GM23338 (cell line): ENCODE results near the gene LTN1. TPM values are rescaled to one million over a fixed set of nuclear protein-coding genes. Genes with fewer than 3 reads are reported as not detected.

ENCODE experiments used
- polyA plus RNA-seq: library from polyadenylated mRNA; unstranded; fragments of >200 nt; fragmentation: Nextera tagmentation; extraction: Ambion mirVana; gene quantifications from 2 replicates; pipeline ENCODE4 v1.2.1, GENCODE V29; 2016
- total RNA-seq: library from RNA; depleted of rRNA; stranded (reverse); fragments of >200 nt; shearing (Covaris generic); gene quantifications from 2 replicates; pipeline ENCODE4 v1.2.3, GENCODE V29; 2014; rRNA removed

Gene LTN1
- total and polyA plus RNA-seq, 2 experiments from 2014 or later: 11.1 to 26.1 TPM

Other genes with a start within 250 kb of the LTN1 start
- gene RWDD2B, start 26.5 kb upstream of the LTN1 start, total RNA-seq: 3.0 and 3.8 TPM in 2 replicates
- gene RWDD2B, start 26.5 kb upstream of the LTN1 start, polyA plus RNA-seq: 7.5 and 8.1 TPM in 2 replicates
- 19.7 TPM in 2 replicates for gene USP16, start 31.8 kb upstream of the LTN1 start, total RNA-seq
- gene USP16, start 31.8 kb upstream of the LTN1 start, polyA plus RNA-seq: 61.5 and 70.4 TPM in 2 replicates
- 292 and 329 TPM in 2 replicates for gene CCT8, start 80.8 kb upstream of the LTN1 start, total RNA-seq
- 270 and 304 TPM in 2 replicates for gene CCT8, start 80.8 kb upstream of the LTN1 start, polyA plus RNA-seq
- gene MAP3K7CL, start 137.8 kb upstream of the LTN1 start, total RNA-seq: 1.2 and 3.6 TPM in 2 replicates
- 2.0 and 2.4 TPM in 2 replicates for gene MAP3K7CL, start 137.8 kb upstream of the LTN1 start, polyA plus RNA-seq